Measurements from ENCODE around the gene BMERB1.

GRCh38 chr16:15482748-15483298 is 48.4 kb downstream of the BMERB1 start:
- TF ChIP-seq ELF1 (IDR thresholded peaks at IDR 0.05) (no peak), MEF2A (IDR thresholded peaks at IDR 0.05; ENCODE audit: borderline replicate concordance, low read depth) (no peak), REST (IDR thresholded peaks at IDR 0.05; ENCODE audit: low read depth, low read length) (no peak), CTCF (IDR thresholded peaks at IDR 0.05) (no peak)
